Cardiac septum (tissue), 1 donor: Measurements from ENCODE around the gene RASA2. TPM values are rescaled to one million over a fixed set of nuclear protein-coding genes. Genes with fewer than 3 reads are reported as not detected.
"Not testable (repeated sequence)": the region's sequence is repeated elsewhere in the genome, so short reads cannot be mapped to it uniquely, and the experiment has no call there.

Experiments used
- DNase-seq: peaks from one replicate; pipeline ENCODE4 v3.0.0-alpha.2; 2020; ENCODE audit warnings: low spot score
- intact Hi-C: fragments of 100-400 bp; cut with DNase I; formaldehyde crosslinking; loops from one replicate; pipeline ENCODE4 v1.14.0; 2022
- total RNA-seq: library from RNA; stranded (reverse); fragmentation: NEBNext Ultra II Directional; extraction: Animal tissue kit (Norgen Biotek cat#: 25700); gene quantifications from one replicate; pipeline ENCODE4 v1.2.1, GENCODE V29; 2021
- donor health status: DM: no; HTN: no; CAD: no.

RASA2 gene
- total RNA-seq, 1 donor from 2014 or later = 7.1 TPM

DNA sequence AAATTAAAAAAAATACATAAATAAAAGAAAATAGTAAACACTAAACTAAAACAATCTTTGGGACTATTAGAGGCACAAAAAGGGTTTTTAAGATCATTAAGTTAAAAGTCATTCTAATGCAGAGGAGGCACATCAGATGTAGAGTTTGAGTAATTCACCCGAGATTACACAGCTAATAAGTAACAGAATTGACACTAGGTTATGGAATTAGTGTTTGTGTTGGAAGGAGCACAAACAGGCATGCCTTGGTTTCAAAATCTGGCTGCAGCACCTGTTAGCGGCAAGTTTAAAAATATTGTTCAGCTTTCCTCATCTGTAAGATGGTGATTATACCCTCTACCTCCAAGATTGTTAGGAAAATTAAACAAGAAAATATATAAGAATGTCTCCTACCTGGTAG is 39.0 kb downstream of the RASA2 start:
- intact Hi-C loops = no loop called here
- DNase-seq = no peak

DNA sequence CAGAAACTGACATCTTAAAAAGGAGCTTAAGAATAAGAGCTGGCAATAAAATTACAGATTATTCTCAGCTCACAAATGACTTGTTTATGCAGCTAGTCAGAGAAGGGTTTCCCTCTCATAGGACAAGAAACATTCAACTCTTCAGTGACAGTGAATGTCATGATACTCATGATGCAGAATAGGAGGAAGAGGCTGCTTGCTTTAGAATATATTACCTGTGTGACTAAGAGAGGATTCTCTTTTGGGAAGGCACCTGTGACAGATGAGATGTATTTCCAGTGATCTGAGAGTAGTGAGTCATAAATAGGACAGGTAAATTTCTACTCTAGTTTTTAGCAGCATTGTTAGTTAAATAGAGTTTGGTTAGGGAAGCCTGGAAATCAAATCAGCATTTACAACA is 39.9 kb downstream of the RASA2 start:
- intact Hi-C loops = no loop called here

DNA sequence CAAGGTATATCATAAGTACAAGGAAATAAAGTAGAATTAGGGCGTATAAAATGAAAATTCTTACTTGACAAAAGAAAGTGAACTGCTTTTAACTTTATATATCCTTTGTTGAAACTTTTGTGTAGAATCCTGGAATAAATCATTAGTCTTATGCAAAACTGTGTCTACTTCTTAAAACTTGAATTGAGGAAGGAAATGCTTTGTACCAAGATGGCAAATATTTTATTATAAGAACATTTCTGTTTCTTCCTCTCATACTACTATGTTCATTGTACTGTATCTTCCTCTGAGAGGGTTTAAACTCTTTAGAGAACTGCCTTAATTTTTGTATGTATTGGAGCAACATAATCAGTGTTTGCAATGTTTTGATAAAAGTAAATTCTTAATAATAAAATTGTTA is 42.0 kb downstream of the RASA2 start:
- intact Hi-C loops = no loop called here

More for the DNA sequence above, 39.9 kb downstream of the RASA2 start:
- DNase-seq = no peak

DNA sequence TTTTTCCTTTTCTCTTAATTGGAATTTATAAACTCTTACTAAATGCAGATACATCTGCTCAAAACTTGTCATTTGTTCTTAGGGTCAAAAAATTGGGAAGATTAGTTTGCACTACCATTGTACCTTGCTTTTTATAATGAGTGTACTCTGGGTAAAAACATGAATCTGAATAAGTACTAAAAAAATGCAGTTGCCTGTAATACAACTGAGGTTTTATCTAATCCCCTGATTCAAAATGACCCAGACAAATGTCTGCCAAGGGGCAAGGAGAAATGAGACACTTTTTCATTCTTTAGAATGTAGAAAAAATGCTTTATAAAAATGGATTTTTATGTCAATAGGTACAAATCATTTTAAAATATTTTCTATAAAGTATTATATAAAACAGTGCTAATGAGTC is 42.4 kb downstream of the RASA2 start:
- intact Hi-C loops = no loop called here

More for the DNA sequence above, 42.0 kb downstream of the RASA2 start:
- no peak for DNase-seq

DNA sequence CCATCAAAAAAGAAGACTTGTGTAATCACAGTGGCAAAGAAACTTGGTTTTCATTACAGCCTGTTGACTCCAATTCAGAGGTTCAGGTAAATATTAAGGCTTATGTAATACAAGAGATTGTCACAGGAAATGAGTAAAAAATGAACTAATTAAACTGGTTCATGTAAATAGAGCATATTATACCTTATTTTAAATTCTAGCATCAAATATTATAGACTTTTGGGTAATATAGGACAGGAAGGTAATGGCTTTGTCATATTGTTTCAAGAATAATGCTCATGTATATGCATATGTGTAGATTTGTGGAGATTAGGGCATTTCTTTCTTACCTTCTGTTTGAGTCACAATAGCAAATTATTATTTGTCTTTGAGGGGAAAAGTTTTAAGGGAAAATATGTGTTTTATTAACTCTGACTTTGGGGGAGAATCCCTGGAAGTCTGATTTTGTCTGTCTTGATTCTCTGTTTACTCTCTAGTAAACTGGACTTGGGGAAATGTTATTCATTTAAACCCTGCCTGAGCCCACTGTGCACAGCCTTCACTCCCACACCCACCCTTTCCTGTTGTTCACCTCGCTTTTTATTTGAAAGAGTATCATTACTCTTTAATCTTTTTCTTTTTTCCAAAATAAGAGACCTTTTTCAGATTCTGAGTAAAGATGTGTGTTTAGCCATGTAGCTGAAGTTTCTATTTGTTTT is 43.0 kb downstream of the RASA2 start:
- intact Hi-C loops = no loop called here
- DNase-seq = no peak

More for the DNA sequence above, 42.4 kb downstream of the RASA2 start:
- no peak for DNase-seq

DNA sequence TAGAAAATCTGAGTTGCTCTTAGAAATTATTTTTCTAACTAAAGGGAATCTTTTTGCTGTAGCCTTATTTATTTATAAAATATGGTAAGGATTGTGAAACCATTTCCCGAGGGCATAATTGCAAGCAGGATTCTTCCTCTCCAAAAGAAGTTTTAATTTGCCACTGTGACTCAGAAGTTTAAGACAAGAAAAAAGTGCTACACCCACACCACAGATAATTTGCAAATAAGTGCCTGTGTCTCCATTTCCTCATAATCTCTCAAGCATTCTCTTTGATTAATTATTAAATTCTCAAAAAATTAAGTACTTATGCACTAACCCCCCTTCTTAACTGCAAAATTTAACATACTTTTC is 43.6 kb downstream of the RASA2 start:
- DNase-seq = no peak
- intact Hi-C loops = no loop called here

DNA sequence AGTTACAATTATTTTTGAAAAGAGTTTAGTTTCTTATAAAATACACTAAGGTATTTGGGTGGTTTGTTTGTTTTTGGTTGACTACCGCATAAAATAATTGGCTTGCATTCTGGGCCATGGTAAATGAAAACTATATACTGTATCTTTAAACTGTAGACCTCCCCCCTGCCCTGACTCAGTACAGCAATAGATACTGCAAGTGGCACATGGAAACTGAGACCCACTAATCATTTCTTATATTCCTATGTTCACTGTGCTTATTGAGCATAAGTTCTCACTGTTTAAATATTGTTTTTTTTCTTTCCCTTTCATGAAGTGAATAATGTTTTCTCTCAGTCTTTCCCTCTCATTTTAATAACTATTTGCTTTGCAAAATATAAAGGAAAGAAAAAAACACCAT is 45.8 kb downstream of the RASA2 start:
- intact Hi-C loops = no loop called here
- DNase-seq = no peak

DNA sequence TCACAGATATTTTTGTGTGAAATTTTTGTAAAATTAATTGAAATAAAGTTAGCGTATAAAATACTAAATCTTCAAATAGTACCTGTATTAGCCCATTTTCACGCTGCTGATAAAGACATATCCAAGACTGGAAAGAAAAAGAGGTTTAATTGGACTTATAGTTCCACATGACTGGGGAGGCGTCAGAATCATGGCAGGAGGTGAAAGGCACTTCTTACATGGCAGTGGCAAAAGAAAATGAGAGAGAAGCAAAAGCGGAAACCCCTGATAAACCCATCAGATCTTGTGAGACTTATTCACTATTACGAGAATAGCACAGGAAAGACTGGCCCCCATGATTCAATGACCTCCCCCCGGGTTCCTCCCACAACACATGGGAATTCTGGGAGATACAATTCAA is 49.2 kb downstream of the RASA2 start:
- intact Hi-C loops, DNase-seq: not testable (repeated sequence)

DNA sequence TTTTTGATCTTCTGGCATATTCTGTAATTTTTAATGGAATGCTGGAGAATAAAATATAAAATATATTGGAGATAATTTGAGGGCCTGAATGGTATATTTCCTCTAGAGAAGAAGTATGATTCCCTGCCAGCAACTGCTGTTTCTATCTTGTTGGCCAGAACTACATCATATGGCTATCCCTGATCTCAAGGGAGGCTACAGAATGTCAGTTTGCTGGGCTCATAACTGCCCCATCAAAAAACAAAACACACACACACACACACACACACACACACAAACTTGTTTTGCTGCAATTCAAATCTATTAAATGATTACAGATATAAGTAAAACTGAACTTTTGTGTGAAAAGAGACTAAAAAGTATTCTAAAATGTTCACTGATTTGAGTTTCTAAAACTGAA is 51.0 kb downstream of the RASA2 start:
- intact Hi-C loops = no loop called here
- no peak for DNase-seq

DNA sequence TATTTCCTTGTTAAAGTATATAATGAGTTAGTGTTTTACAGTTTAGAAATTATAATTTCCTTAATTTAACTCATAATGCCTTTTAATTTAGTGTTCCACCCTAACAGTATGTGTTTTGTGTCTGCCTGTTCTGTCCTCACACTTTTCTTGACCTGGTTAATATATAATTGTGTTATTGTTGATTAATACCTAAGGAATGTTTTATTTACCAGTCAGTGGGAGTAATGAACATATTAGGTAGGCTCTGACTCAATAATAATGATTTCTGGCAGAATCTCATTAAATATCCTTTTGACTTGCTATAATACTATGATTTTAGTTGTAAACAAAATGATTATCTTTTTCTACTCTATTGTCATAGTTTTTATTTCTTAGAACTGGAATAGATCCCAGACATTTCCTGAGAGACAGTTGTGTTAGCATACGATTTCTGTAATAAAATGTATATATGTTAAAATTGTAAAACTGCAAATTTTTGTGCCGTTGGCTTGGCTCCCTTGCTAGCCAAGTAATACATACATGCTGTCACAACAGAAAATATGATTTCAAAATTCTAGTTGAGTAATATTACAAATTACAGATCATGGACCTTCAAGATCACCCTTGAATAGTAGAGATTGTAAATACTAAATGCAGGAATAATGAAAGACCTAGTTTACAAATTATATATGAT is 51.9 kb downstream of the RASA2 start:
- no peak for DNase-seq
- intact Hi-C loops = no loop called here

DNA sequence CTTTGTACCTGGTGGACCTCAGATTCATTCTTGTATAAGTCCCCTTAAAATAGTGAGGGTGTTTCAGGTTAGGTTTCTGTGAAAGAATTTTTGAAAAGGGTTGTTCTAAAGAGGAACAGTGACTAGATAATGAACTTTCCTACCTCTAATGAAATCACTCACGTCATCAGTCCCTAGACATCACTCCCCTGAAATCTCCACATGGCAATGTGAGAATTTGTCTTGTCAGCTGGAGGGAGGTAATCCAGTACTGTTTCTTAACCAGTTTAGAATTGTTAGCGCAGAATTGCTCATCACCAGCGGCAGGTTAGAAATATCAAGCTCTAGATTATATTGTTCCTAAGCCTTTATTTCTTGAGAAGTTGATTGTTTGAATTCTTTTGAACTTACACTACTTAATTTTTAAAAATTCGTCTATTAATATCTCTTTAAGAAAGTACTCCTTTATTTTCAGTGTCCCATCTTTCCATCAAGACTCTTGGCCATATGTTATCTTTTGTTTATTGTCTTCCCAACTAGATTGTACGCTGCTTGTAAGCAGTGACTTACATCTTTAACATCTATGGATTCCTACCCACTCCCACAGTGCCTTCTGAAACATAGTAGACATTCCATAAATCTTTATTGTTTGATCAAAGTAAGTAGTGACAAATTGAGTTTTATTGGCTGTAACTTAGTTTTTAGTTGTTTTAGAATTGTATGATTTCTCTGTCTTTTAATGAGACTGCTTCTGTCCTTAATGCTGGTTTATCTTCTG is 52.8 kb downstream of the RASA2 start:
- intact Hi-C loops = no loop called here
- no peak for DNase-seq

DNA sequence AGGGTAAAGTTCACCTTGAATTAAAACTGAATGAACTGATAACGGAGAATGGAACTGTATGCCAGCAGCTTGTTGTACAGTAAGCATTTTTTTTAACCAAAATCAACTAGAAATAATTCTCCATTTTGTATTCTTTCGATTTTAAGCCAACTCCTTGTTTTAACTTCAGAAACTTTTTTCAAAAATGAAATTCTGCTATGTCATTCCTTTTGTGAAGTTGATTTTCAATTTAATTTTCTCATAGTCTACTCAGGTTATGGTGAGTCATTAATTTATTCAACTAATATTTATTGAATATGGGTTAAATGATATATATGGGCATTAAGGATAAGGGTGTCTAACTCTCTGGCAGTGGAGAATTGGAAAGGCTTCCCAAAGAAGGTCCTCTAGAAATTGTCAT is 53.7 kb downstream of the RASA2 start:
- intact Hi-C loops = no loop called here

DNA sequence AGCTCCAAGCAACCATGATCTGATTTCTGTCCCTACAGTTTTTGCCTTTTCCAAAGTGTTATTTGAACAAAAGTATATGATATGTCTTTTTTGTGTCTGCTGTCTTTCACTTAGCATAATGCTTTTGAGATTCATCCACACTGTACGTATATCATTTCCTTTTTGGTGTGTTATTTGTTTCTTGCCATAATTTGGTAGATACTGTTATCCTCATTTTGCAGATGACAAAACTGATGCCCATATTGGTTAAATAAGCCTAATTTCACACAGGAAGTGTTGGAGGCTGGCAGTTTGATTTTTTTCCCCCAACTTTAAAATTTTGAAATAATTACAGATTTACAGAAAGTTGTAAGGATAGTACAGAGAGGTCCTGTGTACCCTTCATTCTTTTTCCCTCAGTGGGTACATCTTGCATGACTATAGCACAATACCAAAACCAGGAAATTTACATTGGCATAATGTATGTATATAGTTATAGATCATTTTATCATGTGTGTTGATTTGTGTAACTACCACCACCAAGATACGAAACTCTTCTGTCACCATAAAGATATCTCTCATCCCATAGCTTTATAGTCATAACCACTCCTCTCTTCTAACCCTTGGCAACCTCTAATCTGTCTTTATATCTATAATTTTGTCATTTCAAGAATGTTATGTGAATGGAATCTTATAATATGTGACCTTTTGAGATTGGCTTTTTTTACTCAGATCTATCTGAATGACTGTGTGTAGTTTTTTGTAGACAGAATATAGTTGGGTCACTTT is 55.6 kb downstream of the RASA2 start:
- intact Hi-C loops = no loop called here
- no peak for DNase-seq

More for the DNA sequence above, 53.7 kb downstream of the RASA2 start:
- no peak for DNase-seq

DNA sequence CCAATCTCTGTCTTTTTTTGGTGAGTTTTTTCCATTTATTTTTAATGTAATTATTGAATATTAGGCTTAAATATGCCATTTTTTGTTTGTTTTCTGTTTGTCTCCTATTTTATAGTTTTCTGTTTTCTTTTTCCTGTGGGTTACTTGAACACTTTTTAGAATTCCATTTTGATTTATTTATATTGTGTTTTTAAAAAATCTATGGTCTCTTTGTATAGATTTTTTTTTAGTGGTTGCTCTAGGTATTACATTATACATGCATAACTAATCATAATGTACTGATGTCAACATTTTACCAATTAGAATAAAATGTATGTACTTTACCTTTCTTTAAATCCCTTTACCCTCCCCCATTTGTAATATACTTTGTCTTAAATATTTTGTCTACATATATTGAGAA is 56.2 kb downstream of the RASA2 start:
- DNase-seq = no peak
- intact Hi-C loops = no loop called here

DNA sequence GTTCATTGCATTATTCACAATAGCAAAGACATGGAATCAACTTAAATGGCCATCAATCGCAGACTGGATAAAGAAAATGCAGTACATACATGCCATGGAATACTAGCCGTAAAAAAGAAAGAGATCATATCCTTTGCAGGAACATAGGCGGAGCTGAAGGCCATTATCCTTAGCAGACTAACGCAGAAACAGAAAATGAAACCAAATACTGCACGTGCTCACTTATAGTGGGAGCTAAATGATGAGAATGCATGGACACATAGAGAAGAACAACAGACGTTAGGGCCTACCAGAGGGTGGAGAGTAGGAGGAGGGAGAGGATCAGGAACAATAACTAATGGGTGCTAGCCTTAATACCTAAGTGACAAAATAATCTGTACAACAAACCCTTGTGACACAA is 57.9 kb downstream of the RASA2 start:
- DNase-seq = no peak
- intact Hi-C loops = no loop called here

DNA sequence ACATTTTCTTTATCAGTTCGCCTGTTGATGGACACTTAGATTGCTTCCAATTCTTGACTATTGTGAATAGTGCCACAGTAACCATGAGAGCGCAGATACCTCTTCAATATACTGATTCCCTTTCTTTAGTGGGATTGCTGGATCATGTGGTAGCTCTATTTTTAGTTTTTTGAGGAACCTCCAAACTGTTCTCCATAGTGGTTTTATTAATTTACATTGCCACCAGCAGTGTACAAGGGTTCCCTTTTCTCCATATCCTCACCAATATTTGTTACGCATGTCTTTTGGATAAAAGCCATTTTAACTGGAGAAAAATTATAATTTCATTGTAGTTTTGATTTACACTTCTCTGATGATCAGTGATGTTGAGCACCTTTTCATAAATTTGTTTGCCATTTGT is 59.3 kb downstream of the RASA2 start:
- no peak for DNase-seq
- intact Hi-C loops = no loop called here

DNA sequence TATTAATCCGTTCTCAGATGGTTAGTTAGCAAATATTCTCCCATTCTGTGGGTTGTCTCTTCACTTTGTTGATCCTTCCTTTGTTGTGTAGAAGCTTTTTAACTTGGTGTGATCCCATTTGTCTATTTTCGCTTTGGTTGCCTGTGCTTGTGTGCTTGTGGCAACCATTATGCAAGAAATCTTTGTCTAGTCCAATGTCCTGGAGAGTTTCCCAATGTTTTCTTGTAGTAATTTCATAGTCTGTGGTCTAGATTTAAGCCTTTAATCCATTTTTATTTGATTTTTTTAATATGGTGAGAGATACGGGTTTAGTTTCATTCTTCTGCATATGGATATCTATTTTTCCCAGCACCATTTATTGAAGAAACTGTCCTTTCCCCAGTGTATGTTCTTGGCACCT is 59.8 kb downstream of the RASA2 start:
- DNase-seq = no peak
- intact Hi-C loops = no loop called here

DNA sequence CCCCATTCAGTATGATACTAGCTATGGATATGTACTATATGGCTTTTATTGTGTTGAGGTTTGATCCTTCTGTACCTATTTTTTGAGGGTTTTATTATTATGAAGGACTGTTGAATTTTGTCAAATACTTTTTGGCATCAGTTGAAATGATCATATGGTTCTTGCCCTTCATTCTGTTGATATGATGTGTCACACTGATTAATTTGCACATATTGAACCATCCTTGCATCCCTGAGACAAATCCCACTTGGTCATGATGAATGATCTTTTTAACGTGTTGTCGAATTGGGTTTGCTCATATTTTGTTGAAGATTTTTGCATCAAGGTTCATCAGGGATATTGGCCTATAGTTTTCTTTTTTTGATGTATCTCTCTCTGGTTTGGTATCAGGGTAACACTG is 61.0 kb downstream of the RASA2 start:
- intact Hi-C loops = no loop called here
- no peak for DNase-seq

DNA sequence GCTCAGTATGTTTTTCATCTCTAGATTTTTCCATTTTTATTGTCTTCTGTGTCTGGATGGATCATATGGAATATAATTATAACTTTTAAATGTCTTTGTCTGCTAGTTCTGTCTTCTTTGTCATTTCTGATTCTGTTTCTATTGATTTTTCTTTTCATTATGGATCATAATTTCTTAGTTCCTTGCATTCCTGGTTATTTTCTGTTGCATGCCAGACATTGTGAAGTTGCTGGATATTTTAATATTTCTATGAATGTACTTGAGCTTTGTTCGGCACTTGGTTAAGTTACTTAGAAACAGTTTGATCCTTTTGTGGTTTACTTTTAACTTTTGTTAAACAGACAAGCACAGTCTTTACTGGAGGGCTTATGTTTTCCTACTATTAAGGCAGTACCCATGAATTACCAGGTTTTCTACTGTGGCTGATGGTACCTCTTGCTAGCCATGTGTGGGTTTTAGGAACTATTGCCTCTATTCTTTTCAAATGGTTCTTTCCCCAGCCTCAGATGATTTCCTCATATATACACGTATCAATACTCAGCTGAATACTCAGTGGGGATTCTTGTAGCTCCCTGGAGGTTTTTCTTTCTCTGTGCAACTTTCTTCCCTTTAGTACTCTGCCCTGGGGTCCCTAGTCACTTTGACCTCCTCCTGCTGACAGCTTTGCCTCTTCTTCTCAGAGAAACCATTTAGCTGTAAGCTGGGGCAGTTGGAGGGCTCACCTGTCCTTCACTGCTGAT is 64.3 kb downstream of the RASA2 start:
- no peak for DNase-seq
- intact Hi-C loops = no loop called here
